ENCODE results near the gene CLDN8.

DNA sequence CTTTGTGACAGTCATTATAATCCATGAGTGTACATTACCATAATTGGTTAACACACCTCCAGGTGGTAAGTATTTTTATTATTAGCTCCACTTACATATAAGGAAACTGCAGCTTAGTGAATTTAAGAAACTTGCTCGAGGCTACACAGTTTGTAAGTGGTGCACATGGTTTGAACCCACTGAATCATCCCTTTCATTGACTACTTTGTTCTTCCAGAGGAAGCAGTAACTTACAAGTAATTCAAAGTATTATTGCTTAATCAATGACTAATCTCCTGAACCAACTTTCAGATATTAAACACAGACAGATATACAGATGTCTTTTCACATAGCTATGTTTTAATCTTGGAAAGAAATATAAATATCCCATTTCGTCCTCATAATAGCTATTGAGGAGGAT, 18.7 kb upstream of the CLDN8 start:
- TF ChIP-seq EZH2phosphoT487 (IDR thresholded peaks at IDR 0.05; ENCODE audit: low read depth): no peak
- TF ChIP-seq, protein P1, sequence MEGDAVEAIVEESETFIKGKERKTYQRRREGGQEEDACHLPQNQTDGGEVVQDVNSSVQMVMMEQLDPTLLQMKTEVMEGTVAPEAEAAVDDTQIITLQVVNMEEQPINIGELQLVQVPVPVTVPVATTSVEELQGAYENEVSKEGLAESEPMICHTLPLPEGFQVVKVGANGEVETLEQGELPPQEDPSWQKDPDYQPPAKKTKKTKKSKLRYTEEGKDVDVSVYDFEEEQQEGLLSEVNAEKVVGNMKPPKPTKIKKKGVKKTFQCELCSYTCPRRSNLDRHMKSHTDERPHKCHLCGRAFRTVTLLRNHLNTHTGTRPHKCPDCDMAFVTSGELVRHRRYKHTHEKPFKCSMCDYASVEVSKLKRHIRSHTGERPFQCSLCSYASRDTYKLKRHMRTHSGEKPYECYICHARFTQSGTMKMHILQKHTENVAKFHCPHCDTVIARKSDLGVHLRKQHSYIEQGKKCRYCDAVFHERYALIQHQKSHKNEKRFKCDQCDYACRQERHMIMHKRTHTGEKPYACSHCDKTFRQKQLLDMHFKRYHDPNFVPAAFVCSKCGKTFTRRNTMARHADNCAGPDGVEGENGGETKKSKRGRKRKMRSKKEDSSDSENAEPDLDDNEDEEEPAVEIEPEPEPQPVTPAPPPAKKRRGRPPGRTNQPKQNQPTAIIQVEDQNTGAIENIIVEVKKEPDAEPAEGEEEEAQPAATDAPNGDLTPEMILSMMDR (IDR thresholded peaks at IDR 0.05; ENCODE audit: low read depth, low read length): no peak

All from OCI-LY3 (cell line).